B cell (primary cell): ENCODE measurements around the gene KIRREL3. TPM values are rescaled to one million over a fixed set of nuclear protein-coding genes. Genes with fewer than 3 reads are reported as not detected.

Experiments used
- ATAC-seq: fragments of 200-7000 bp; cut with Tn5 transposase; one replicate; pipeline ENCODE4 v1.10.0; 2021; ENCODE audit warnings: low read depth, mild to moderate bottlenecking, moderate number of reproducible peaks, moderate library complexity
- CTCF ChIA-PET: fragments of 350-600 bp; sonication (Branson Sonifier 250); formaldehyde crosslinking; loops from one replicate; lab custom pipeline; 2021; ENCODE audit warnings: antibody characterized with exemption, inconsistent platforms; lab: Charles Lee
- POLR2A ChIA-PET: fragments of 350-600 bp; sonication (Branson Sonifier 250); formaldehyde crosslinking; loops from one replicate; lab custom pipeline; 2021; ENCODE audit warnings: antibody characterized with exemption; lab: Charles Lee
- DNase-seq: peaks from one replicate; pipeline ENCODE4 v3.0.0; 2013
- H2AFZ ChIP-seq: 2 replicates; pipeline ENCODE4 v1.6.1; 2012; ENCODE audit warnings: mild to moderate bottlenecking, low read depth, low read length; ENCODE audit not compliant: insufficient read depth, poor library complexity, severe bottlenecking
- H3K27ac ChIP-seq, 2 donors: 1 replicate in 1 of 2; 2 replicates in 1 of 2; pipeline ENCODE4 v1.5.1; 2012 to 2013; ENCODE audit warnings: low read length in 2 of 2, mild to moderate bottlenecking in 2 of 2, moderate library complexity in 1 of 2
- H3K27me3 ChIP-seq, 4 experiments: fragments of 200-600 bp in 1 of 4; sonication (generic) in 1 of 4; replicated peaks in 1 of 4; 1 replicate in 2 of 4; 2 replicates in 2 of 4; pipeline versions ENCODE4 v1.6.1 to v1.7.0; 2013 to 2016; ENCODE audit warnings: low read length in 3 of 4, mild to moderate bottlenecking in 2 of 4, mixed read lengths in 1 of 4, moderate library complexity in 1 of 4; ENCODE audit not compliant: insufficient read depth in 4 of 4, control insufficient read depth in 3 of 4; ENCODE audit errors: control extremely low read depth in 1 of 4
- H3K36me3 ChIP-seq, 2 experiments: replicated peaks in 1 of 2; 1 replicate in 1 of 2; 2 replicates in 1 of 2; pipeline versions ENCODE4 v1.6.1 to v1.7.1; 2013; ENCODE audit warnings: low read length in 1 of 2; ENCODE audit not compliant: insufficient read depth in 2 of 2, control insufficient read depth in 1 of 2; ENCODE audit errors: control extremely low read depth in 1 of 2, extremely low read depth in 1 of 2
- H3K4me1 ChIP-seq, 2 donors: fragments of 200-600 bp in 1 of 2; sonication (generic) in 1 of 2; 1 replicate in 1 of 2; 2 replicates in 1 of 2; pipeline versions ENCODE4 v1.5.1 to v1.6.1; 2013 to 2017; ENCODE audit warnings: low read length in 2 of 2; ENCODE audit not compliant: control insufficient read depth in 2 of 2, insufficient read depth in 2 of 2
- H3K4me2 ChIP-seq: replicated peaks from 2 replicates; pipeline ENCODE3; 2012; ENCODE audit warnings: mild to moderate bottlenecking, low read depth, low read length; ENCODE audit not compliant: poor library complexity, severe bottlenecking
- H3K4me3 ChIP-seq, 5 experiments: fragments of 200-600 bp in 1 of 5; sonication (generic) in 1 of 5; 1 replicate in 3 of 5; 2 replicates in 2 of 5; pipeline versions ENCODE4 v1.5.1 to v1.7.0; 2011 to 2016; ENCODE audit warnings: low read length in 4 of 5, mild to moderate bottlenecking in 4 of 5, low read depth in 2 of 5, control low read depth in 1 of 5, moderate library complexity in 1 of 5; ENCODE audit not compliant: insufficient read depth in 1 of 5; ENCODE audit errors: control extremely low read depth in 1 of 5, extremely low read depth in 1 of 5
- H3K79me2 ChIP-seq: fragments of 200-600 bp; sonication (generic); one replicate; pipeline ENCODE4 v1.6.0; 2016; ENCODE audit warnings: low read length; ENCODE audit not compliant: control insufficient read depth, insufficient read depth
- H3K9ac ChIP-seq: fragments of 200-600 bp; sonication (generic); 2 replicates; pipeline ENCODE4 v1.6.1; 2017; ENCODE audit warnings: mild to moderate bottlenecking, low read length, moderate library complexity
- H3K9me3 ChIP-seq, 3 donors: one replicate each; pipeline versions ENCODE4 v1.6.1 to v1.7.1; 2013; ENCODE audit warnings: low read length in 2 of 3; ENCODE audit not compliant: control insufficient read depth in 2 of 3, insufficient read depth in 1 of 3; ENCODE audit errors: control extremely low read depth in 1 of 3
- H4K20me1 ChIP-seq: 2 replicates; pipeline ENCODE4 v1.6.0; 2012; ENCODE audit warnings: mild to moderate bottlenecking, low read length; ENCODE audit not compliant: insufficient read depth, control insufficient read depth, poor library complexity, severe bottlenecking
- H3K27ac Mint-ChIP-seq: one replicate; pipeline ENCODE4 v1.8.0; 2021; ENCODE audit warnings: mixed read lengths
- H3K27me3 Mint-ChIP-seq: one replicate; pipeline ENCODE4 v1.8.0; 2021; ENCODE audit warnings: mixed read lengths
- H3K4me1 Mint-ChIP-seq: one replicate; pipeline ENCODE4 v1.8.0; 2021; ENCODE audit warnings: mixed read lengths
- H3K4me3 Mint-ChIP-seq: one replicate; pipeline ENCODE4 v1.8.0; 2021; ENCODE audit warnings: mixed read lengths
- H3K9me3 Mint-ChIP-seq: one replicate; pipeline ENCODE4 v1.8.0; 2022; ENCODE audit warnings: mixed read lengths; ENCODE audit not compliant: insufficient read depth
- CTCF ChIP-seq: fragments of 200-600 bp; IDR thresholded peaks from one replicate; pipeline ENCODE4 v1.8.0; 2022; ENCODE audit warnings: antibody characterized with exemption, mild to moderate bottlenecking
- EZH2 ChIP-seq: IDR thresholded peaks from 2 replicates; pipeline ENCODE4 v1.6.1; 2012; ENCODE audit warnings: borderline replicate concordance, low read depth, mild to moderate bottlenecking, moderate library complexity, low read length; ENCODE audit not compliant: insufficient read depth, poor library complexity, severe bottlenecking
- WGBS: methylation state at CpG from one replicate; pipeline ENCODE4 v1.1.5; 2013; ENCODE audit warnings: missing lambda C conversion rate; ENCODE audit not compliant: insufficient coverage; 5-methylcytosine and 5-hydroxymethylcytosine counted together
- intact Hi-C: fragments of 100-400 bp; cut with micrococcal nuclease; formaldehyde crosslinking; loops from one replicate; pipeline ENCODE4 v1.10.0; 2022
- polyA plus RNA-seq: library from polyadenylated mRNA; depleted of rRNA; stranded (reverse); fragments of >200 nt; gene quantifications from 2 replicates; pipeline ENCODE4 v1.2.3, GENCODE V29; 2012
- total RNA-seq, 2 donors: library from RNA; stranded (reverse); fragments of 120-200 nt in 1 of 2; gene quantifications; 1 replicate in 1 of 2; 2 replicates in 1 of 2; pipeline versions ENCODE4 v1.2.3 to v1.2.4, GENCODE V29; 2013 to 2022

Gene KIRREL3
- total and polyA plus RNA-seq, 2 donors (not counting 1 experiment from before 2014, with no cell fraction given), result not detected

- DNase-seq (no peak), ATAC-seq (no peak)
- Histone ChIP-seq H3K4me2 (no peak overlapping the region), H3K9me3 (no peaks in the 10 kb centered on the region), H3K36me3 (no peaks in the 10 kb centered on the region), H3K27me3 (no peaks in the 10 kb centered on the region), H3K4me3 (no peak overlapping the region), H3K27ac (no peak overlapping the region), H3K4me1 (no peaks in the 10 kb centered on the region), H3K9ac (no peak overlapping the region), H2AFZ (no peak overlapping the region), H3K79me2 (no peaks in the 10 kb centered on the region), H4K20me1 (no peaks in the 10 kb centered on the region)
- H3K9me3 Mint-ChIP-seq, result no peaks in the 10 kb centered on the region
- CTCF ChIA-PET, result no interaction called here
- H3K4me1 Mint-ChIP-seq, result no peaks in the 10 kb centered on the region
- no peak overlapping the region for H3K4me3 Mint-ChIP-seq
- no peak for TF ChIP-seq EZH2
- TF ChIP-seq CTCF, result no peak
- WGBS, result 93% methylated on average over 8 of the region's 11 CpGs
- H3K27ac Mint-ChIP-seq, result no peak overlapping the region
- intact Hi-C loops, result no loop called here
- H3K27me3 Mint-ChIP-seq, result peaks cover 17% of the 10 kb centered on the region
- POLR2A ChIA-PET, result no interaction called here
These were observed 481.4 kb downstream of the KIRREL3 start for GRCh38 chr11:126518972-126519690.
